SW 1271 (cell line): Measurements from ENCODE around the gene RNF4.
A peak's percentile ranks its signal among the peaks of the same experiment; 100 is the strongest.
"Not testable (repeated sequence)": the region's sequence is repeated elsewhere in the genome, so short reads cannot be mapped to it uniquely, and the experiment has no call there.

Experiments
- DNase-seq, 2 experiments: peaks; one replicate each; lab custom pipeline; 2025; lab: John Stamatoyannopoulos, UW

The RNF4 gene

DNA sequence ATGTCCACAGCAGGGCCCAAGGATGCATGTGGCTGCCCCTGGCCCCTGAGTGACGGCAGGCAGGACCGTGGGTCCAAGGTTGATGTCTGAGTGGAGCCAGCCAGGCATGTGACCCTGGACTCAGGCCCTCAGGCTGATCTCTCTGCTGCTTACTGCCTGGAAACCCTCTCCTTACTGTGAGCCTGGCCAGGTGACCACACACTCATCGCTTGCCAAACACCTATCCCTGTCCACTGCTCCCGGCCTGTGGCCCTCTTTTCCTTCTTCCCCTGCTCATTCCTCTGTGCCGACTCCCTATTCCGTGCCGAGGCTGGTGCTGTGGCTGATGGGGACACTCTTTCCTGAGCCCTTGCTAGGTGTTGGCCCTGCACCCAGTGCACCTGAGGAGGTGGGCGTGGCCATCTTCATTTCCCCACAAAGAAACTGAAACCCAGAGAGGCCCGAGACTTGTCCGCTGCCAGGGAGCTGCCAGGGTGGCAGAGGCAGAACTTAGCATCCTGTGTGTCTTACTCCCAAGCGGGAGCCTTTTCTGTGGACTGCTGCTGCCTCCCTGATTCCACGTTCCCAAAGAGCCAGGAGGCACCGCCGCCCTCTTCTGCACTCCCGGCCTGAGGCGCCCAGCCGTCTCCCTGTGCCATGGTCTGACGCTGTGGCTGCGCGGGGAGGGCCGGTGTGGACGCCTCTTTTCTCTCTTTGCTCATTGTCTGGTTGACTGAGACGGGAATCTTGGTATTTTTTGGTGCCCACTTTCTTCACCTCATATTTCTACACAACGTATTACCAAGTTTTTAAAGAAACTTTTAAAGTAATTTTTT is 11.2 kb upstream of the RNF4 start:
- DNase-seq, result no peak

DNA sequence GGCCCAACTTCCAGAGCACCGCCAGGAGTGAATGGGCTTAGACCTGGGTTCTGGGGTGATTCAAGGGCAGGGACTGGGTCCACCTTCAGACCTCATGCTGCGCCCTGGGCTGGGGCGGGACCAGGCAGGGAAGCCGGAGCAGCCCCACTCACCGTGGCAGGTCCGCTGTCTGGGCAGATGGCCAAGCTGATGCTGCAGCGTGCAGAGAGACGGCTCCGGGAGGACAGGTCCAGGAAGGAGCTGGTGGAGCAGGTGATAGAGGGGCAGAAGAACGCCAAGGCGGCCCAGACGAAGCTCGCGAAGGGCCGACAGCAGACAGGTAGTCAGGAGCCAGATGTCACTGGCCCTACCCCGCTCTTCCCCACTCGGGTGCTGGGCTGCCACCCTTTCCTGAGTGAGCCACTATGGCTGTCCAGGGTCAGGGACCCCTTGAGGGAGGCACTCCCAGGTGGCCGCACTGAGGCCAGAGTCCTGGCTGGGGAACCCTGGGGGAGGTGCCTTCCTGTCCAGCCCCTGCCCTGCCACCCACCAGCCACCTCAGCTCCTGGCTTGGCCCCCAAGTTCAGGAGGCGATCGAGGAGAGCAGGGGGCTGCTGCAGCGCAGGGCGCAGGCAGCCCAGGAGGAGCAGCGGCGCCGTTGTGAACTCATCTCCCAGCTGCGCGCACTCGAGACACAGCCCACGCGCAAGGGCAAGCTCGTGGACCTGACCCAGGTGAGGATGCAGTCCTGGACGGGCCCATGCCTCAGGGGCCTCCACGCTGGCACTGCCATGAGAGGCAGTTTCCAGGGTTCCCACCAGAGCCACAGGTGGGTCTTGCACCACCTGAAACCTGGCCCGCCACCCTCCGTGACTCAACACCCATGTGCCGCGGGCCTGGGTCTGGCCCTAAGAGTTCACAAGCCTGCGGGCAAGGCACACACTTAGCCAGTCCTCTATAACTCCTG is 10.1 kb upstream of the RNF4 start:
- no peak for DNase-seq

DNA sequence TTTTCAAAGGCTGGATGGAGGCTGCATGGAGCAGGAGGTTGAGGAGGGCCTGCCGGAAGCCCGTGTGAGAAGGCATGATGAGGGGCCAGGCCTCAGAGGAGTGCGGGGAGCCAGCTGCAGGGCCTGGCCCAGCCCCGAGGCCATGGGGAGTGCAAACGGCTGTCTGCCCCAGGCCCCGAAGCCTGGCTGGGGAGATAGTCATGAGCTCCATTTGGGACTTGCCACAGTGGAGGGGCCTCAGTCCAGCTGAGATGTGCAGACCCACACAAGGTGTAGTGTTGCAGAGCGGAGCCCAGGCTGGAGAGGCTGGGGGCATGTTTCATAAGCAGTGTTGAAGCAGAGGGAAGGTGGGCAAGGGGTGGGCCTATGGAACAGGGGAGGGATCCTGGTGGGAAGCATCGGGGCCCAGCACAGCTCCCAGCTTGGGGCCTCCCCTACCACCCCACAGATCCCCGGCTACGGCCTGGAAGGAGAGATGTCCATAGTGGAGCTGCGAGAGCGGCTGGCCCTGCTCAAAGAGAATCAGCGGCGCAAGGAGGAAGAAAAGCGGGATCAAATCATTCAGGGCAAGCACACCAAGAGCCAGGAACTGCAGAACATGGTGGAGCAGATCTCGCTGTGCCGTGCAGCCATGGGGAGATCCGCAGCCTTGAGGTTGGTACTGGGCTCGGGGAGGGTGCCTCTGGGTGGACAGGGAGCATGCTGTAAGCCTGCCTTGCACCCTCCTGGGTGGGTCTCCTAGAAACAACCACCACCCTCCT is 9.1 kb upstream of the RNF4 start:
- DNase-seq, result no peak

DNA sequence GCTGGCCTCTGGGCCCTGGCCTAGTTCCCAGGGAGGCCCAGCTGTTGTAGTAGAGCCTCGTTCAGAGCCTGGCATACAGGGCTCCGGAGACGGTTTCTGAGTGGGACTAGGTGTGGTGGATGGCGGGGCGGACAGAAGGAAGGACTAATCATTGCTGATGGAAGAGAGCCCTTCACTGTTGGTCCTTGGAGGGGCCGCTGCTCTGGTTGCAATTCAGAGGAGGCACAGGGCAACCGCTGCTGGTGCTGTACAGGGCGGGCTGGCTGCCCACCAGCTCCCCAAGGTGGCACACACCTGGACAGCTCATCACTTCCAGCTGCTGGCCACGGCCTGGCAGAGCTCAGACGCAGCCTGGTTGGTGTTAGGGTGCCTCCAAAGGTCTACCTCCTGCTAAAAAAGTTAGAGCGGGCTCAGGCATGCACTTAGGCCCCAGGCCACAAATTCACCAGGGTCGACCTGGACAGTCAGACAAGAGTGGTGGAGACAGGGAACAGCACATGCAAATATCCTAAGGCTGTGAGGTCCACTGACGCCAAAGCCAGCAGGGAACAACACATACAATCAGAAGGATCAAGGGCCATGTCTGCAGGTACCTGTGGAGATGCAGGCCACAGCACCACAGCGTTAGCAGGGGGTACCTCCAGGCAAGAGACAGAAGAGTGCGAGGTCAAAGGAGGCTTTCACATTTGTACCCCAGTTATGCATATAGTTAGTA is 7.5 kb upstream of the RNF4 start:
- DNase-seq, result no peak

DNA sequence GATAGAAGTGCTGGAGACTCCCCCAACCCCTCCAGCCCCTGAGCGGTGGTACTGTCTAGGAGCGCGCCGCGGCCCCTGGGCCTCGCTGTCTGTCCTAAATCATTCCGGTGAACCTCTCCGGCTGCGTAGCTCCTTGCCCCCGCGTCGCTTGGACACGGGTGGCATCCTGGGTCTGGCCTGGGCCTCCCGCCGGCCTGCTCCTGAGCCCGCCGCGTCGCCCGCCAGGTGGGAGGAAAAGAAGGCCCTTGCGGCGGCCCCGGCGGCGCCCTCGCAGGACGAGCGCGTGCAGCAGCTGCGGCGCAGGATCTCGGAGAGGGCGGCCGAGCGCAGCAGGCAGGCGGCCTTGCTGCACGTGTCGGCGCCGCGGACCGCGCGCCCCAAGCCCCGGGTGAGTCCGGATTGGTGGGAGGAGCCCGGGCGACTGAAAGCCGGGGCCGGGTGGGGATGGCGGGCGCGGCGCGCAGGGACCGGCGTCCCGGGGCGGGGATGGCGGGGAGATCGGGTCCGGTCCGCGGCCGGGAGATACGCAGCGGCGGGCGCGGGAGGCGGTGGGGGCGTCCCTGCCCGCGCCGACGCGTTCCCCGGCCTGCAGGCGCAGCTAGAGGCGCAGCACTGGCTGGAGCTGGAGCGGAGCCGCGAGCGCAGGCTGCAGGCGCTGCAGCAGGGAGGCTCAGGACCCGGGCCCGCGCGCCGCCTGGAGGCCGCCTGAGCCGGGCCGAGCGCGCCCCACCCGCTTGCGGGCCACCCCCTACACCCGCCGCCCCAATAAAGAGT is 6.5 kb upstream of the RNF4 start:
- peak in 1 of 2 experiments; percentile 53 for DNase-seq

DNA sequence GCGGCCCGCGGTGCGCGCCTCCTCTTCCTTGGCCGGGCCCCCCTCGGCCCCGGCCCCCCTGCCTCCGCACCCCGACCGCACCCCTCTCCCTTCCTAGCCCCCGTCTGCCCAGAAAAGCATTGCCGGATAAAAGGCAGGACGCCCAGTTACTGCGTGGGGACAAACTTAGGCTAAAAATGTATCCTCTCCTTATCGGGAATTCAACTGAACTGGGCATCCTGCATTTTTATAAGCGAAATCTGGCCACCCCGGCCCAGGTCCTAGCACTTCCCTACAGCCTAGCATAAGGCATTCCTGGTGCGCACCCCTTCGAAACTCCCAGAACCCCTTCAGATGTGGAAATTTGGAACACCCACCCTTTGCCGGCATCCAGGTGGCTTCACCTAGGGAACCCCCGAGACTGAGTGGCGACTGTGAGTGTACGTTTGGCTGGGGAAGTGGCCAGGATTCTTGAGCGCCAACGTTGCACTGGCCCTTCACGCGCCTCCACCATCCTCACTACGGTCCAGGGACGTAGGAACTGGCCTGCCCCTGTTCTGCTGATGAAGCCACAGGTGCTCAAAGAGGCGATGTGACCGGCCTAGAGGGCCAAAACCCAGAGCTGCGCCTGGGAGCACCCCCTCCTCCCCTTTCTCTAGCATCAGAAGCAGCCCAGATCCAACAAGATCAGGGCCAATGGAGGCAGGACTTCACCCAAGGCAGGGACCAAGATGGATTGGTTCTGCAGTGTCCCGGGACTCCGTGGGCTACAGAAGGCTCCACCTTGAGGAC is 5.7 kb upstream of the RNF4 start:
- DNase-seq, result no peak

DNA sequence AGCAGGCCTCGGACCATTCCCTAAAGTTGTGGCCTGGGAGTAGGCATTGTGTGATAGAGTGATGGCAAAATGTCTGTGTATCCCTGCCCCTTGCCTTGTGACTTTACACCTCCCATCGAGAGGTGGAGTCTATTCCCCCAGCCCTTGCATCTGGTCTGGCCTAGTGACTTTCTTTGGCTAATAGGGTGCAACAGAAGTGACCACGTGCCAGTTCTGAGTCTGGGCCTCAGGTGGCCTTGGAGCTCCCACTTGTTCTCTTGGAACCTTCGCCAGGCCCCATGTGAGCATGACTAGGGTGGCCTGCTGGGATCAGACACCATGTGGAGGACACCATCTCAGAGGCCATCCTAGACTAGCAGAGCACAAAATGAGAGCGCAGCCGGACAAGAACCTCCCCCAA is 3.9 kb upstream of the RNF4 start:
- no peak for DNase-seq

DNA sequence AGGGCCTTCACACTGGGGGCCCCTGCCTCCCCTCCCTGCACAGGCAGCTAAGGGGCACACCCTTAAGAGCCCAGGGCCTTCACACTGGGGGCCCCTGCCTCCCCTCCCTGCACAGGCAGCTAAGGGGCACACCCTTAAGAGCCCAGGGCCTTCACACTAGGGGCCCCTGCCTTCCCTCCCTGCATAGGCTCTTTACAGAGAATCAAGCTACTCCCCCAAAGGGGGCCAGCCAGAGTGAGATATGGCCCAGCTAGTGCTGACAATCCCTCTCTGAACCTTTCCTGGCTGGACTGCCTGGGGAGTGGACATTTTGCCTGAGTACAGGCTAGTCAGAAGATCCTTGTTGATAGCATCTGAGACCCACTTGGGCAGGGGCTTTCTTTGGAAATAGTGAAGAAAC is 3.4 kb upstream of the RNF4 start:
- DNase-seq, result not testable (repeated sequence)

DNA sequence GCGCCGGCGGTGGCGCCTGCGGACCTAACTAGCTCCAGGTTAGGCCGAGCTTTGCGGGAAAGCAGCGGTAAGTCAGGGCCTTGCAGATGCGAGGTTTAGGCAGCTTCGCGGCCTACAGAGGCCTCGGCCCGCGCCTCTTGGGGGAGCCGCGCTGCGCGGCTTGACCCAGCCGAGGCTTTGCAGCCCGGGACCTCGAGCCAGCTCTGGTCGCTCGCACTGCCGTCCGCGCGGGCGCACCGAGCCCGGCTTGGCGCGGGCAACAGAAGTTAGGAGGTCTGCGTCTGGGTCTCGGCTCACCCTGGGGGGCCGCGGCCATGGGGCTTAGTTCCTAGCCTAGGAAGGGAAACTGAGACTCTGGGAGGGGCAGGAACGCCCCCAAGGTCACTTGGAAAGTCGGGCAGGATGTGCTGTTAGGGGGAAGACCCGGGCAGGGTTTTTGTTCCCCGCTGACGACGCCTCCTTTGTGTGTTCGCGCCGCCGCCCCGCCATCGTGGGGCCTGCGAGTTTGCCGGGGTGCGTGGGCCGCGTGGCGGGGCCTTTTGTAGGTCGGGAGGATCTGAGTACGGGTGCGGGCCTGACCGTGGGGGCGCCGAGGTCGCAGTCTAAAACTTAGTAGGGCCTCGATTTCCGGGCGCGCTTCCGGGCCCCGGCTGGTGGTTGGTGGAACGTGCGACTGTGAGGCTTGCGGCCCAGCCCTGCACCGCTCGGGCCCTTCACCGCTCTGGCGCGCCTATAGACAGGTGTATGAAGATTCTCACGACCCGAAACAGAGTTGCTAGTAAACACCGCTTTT is 482 bp downstream of the RNF4 start:
- DNase-seq, result peak in 1 of 2 experiments; percentile 17

DNA sequence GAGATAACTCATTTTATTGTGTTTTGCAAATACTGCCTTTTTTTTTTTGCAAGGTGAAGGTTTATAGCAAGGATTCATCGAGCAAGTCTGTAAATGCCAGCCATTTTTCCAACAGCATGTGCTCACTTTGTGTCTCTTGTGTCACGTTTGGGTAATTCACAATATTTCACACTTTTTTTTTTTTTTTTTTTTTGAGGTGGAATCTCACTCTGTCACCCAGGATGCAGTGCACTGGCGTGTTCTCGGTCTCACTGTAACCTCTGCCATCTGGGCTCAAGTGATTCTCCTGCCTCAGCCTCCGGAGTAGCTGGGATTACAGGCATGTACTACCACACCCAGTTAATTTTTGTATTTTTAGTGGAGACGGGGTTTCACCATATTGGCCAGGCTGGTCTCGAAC is 1.9 kb downstream of the RNF4 start:
- no peak for DNase-seq

DNA sequence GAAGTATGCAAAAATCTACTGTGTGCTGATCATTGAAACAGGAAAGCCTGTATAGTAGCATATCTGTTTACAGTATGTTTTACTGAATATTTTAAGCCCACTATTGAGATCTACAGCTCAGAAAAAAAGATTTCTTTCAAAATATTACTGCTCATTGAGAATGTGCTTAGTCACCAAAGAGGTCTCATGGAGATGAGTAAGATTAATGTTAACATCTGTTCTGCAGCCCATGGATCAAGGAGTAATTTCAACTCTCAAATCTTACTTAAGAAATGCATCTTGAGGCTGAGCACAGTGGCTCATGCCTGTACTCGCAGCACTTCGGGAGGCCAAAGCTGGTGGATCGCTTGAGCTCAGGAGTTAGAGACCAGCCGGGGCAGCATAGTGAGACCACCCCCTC is 3.3 kb downstream of the RNF4 start:
- DNase-seq, result no peak

DNA sequence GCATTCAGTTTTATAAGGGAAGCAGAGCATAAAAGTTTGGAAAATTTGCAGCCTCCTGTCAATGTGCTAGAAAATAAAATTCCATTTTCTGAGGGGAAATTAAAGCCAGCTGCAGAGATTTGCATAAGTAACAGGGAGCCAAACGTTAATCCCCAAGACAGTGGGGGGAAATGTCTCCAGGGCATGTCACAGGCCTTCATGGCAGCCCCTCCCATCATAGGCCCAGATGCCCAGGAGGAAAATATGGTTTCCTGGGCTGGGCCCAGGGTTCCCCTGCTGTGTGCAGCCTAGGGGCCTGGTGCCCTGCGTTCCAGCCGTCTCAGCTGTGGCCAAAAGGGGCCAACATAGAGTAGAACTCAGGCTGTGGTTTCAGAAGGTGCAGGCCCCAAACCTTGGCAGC is 9.3 kb downstream of the RNF4 start:
- no peak for DNase-seq

DNA sequence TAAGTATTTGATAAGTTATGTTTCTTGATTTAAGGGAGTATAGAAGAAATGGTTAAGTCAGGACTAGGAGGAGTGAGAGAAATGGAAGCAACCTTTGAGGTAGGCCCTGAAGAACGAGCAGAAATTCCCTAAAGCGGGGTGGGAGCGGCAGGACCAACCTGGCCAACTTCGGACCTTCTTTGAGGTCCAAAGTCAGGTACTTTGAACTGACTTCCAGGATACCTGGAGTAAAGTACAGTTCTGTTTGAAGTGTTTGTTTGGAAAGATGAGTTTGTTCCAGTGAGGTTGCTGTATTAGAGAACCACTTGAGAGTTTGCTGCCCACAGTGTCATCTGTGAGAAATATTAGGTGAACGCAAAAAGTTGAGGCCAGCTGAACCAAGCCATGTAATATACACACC is 11.7 kb downstream of the RNF4 start:
- DNase-seq, result no peak

DNA sequence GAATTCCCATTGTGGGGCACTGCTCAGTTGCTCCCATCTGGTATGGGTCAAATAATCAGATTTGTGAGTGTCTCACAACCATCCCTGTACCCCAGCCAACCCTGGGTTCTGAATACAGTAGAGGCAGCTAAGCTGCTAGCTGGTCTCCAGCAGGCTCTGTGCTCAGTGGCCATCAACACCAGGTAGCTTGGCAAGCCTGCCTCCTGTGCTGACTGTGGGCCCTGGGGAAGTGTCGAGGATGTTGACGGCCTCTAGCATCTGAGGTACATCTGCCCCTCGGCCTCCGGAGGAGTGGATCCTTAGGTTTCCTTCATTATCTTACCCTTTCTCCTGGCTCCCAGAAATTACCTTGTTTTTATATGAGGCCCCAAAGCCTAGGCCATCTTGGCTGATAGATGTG is 13.3 kb downstream of the RNF4 start:
- no peak for DNase-seq

DNA sequence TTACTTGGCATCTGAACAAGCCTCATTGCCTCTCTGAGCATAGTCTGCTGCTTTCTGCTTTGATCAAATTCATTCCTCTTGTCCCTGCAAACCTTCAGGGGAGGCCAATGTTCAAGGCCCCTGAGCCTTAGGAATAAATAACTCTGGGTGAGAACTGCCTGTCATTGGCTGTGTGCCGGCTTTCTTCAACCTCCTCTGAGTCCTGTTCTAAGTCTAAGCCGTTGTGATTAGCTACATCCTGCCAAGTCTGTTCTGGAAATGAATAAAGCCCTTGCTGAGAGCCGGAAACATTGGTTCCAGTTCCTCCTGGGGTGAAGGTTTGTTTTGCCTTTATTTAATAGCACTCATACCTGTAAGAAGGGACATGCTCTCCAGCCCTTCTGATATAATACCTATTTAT is 13.8 kb downstream of the RNF4 start:
- DNase-seq, result no peak

DNA sequence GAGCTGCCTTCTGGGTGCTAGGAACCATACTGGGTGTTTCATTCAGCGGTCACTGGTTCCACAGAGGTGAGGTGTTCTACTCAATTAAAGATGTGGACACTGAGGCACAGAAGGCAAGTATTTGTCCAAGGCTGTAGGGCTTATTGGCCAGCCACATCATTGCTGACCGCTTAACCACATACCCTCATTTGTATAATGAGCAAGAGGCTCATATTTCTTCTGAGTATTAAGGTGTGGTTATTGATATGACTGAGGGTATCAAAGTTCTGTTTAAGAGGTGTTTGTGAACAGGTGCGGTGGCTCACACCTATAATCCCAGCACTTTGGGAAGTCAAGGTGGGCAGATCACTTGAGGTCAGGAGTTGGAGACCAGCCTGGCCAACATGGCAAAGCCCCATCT is 14.3 kb downstream of the RNF4 start:
- DNase-seq, result no peak

DNA sequence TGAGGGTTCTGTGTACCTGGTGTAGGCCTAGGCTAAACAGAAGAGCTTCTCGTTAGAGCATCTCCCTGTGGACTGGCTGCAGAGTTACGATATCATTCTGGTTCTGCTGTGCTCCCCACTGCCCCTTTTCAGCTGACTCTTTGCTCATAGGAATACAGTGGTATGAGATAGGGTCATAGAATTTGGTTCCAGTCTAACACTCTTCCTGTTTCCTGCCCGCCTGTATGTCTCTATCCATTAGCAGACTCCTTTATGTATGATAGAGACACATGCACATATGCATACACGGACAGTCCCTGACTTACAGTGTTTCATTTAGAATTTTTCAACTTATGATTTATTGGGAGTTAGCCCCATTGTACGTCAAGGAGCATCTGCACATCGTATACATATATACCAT is 15.3 kb downstream of the RNF4 start:
- DNase-seq, result no peak

DNA sequence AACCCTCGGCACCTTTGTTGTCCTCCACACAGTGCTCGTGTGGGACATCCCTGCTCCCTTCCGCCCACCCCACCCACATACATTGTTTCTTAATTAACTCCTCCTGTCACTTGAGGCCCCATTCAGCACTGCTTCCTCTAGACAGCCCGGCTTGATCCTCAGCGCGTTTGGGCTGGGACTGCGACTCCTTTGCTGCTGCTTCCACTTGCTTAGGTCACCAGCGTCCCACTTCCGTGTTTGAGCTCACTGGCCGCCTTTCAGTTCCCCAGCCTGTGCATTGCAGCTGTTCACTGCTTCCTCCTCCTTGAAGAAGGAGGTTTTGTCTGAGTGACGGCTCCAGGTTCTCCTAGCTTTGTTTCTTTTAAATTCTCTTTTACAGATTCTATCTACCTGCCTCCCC is 16.1 kb downstream of the RNF4 start:
- no peak for DNase-seq

DNA sequence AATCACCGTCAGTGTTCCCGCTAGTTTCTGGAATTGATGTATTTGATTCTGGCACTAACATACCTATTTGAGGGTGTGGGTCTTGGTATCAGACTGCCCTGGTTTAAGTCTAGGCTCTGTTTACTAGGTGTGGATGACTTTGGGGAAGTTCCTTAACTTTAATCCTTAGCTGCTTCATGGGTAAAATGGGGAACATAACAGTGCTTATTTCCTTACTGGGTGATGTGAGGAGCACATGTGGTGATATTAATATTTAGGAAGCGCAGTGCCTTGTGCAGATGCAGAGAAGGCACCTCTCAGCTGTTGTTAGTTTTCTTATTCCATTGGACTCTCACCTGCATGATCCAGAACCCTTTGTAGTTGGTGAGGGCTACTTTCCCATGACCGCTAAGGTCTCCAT is 17.1 kb downstream of the RNF4 start:
- DNase-seq, result no peak
